ENCODE data around the gene TMBIM6. TPM values are rescaled to one million over a fixed set of nuclear protein-coding genes. Genes with fewer than 3 reads are reported as not detected.

TMBIM6 gene
- polyA plus RNA-seq, 2 of the 4 experiments (the other 2 are of a cell fraction) = 331 to 1,255 TPM

DNA sequence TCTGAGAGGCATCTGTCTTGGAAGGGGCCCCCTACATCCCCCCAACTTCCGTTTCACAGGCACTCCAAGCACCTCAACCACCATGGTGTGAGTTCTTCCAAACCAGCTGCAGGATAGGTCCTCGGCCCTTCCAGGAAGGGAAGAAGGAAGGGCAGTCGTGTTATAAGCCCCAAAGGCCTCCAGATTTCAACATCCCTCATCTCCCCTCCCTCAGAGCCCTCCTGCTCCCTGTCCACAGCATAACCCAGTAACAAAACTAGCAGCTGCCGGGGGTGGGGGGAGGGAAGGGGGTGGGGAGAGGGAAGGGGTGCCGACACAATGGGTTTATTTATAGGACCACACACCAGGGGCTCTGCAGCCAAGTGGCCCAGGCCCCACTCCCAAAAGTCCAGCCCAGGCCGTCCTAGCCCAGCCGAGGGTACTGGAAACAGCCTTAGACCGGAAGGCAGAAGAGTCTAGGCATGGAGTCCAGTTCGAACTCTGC lies 68.6 kb downstream of the TMBIM6 start:
- Histone ChIP-seq H3K4me3 (no peak overlapping the region), H3K27ac (no peak overlapping the region), H3K9me3 (no peaks in the 10 kb centered on the region), H3K4me1 (no peaks in the 10 kb centered on the region), H3K4me2 (no peak overlapping the region)
- CTCF ChIA-PET = interaction anchor here (0.8 to 2.2 kb wide), 5 partner anchors 11 to 32 kb away, joined by 3 to 9 read pairs (median 4); no protein-coding TSS in a partner anchor
- POLR2A ChIA-PET = interaction anchor here (0.9 to 1.3 kb wide), 3 partner anchors 10 to 69 kb away, joined by 3 to 4 read pairs (median 4); partner anchors contain the start of genes NCKAP5L and TMBIM6
- FAIRE-seq = no peak
- 91% methylated on average over 9 of the region's 9 CpGs for WGBS (ENCODE audit: missing lambda C conversion rate)
- ATAC-seq = no peak
- DNase-seq (ENCODE audit: low read depth in 1 of 2, low spot score in 1 of 2) = no peak
- no peak for TF ChIP-seq TP53 (CRISPR knock-in tag; IDR thresholded peaks at IDR 0.05)

DNA sequence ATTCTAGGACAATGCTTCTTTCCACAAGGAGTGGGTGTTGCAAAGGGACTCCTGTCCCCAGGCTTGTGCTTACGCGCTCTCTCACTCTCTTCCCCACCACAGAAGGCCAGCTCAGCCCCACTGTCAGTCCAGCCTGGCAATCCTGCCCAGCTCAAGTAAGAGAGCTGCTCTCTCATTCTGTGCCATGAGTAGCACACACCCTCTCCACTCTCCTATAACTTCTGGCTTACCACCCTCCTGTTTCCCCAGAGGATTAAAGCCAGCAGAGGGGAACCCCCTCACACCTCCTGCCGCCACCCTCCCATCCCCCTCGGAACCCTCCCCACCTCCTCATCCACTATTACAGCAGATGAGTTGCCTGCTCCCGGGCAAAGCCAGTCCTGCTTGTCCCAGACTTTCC lies 69.8 kb downstream of the TMBIM6 start:
- no peak overlapping the region for H3K4me2 ChIP-seq
- no peak for TF ChIP-seq EHF (CRISPR knock-in tag; IDR thresholded peaks at IDR 0.05)
- no peak for TF ChIP-seq RNF2 (IDR thresholded peaks at IDR 0.05; ENCODE audit: borderline replicate concordance, low read depth)
- no peak for TF ChIP-seq HOXB5 (CRISPR knock-in tag; IDR thresholded peaks at IDR 0.05)
- TF ChIP-seq KDM5A (IDR thresholded peaks at IDR 0.05) = no peak
- TF ChIP-seq, protein P1, sequence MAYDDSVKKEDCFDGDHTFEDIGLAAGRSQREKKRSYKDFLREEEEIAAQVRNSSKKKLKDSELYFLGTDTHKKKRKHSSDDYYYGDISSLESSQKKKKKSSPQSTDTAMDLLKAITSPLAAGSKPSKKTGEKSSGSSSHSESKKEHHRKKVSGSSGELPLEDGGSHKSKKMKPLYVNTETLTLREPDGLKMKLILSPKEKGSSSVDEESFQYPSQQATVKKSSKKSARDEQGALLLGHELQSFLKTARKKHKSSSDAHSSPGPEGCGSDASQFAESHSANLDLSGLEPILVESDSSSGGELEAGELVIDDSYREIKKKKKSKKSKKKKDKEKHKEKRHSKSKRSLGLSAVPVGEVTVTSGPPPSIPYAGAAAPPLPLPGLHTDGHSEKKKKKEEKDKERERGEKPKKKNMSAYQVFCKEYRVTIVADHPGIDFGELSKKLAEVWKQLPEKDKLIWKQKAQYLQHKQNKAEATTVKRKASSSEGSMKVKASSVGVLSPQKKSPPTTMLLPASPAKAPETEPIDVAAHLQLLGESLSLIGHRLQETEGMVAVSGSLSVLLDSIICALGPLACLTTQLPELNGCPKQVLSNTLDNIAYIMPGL (CRISPR knock-in tag; IDR thresholded peaks at IDR 0.05; ENCODE audit: borderline replicate concordance) = no peak
- TF ChIP-seq TFCP2L1 (CRISPR knock-in tag; IDR thresholded peaks at IDR 0.05) = no peak
- TF ChIP-seq CBX2 (IDR thresholded peaks at IDR 0.05; ENCODE audit: borderline replicate concordance, low read depth) = no peak
- no peak for TF ChIP-seq EHMT2 (IDR thresholded peaks at IDR 0.05; ENCODE audit: low read depth)
- no peak for TF ChIP-seq KDM1A (IDR thresholded peaks at IDR 0.05; ENCODE audit: low read depth)
- TF ChIP-seq, protein P2, sequence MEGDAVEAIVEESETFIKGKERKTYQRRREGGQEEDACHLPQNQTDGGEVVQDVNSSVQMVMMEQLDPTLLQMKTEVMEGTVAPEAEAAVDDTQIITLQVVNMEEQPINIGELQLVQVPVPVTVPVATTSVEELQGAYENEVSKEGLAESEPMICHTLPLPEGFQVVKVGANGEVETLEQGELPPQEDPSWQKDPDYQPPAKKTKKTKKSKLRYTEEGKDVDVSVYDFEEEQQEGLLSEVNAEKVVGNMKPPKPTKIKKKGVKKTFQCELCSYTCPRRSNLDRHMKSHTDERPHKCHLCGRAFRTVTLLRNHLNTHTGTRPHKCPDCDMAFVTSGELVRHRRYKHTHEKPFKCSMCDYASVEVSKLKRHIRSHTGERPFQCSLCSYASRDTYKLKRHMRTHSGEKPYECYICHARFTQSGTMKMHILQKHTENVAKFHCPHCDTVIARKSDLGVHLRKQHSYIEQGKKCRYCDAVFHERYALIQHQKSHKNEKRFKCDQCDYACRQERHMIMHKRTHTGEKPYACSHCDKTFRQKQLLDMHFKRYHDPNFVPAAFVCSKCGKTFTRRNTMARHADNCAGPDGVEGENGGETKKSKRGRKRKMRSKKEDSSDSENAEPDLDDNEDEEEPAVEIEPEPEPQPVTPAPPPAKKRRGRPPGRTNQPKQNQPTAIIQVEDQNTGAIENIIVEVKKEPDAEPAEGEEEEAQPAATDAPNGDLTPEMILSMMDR (IDR thresholded peaks at IDR 0.05) = no peak
- no peak for TF ChIP-seq ZNF302 (CRISPR knock-in tag; IDR thresholded peaks at IDR 0.05)
- TF ChIP-seq CHD4 (IDR thresholded peaks at IDR 0.05; ENCODE audit: borderline replicate concordance) = no peak
- TF ChIP-seq, protein P3, sequence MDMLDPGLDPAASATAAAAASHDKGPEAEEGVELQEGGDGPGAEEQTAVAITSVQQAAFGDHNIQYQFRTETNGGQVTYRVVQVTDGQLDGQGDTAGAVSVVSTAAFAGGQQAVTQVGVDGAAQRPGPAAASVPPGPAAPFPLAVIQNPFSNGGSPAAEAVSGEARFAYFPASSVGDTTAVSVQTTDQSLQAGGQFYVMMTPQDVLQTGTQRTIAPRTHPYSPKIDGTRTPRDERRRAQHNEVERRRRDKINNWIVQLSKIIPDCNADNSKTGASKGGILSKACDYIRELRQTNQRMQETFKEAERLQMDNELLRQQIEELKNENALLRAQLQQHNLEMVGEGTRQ (IDR thresholded peaks at IDR 0.05) = no peak
- no peak for TF ChIP-seq POLR2A (IDR thresholded peaks at IDR 0.05; ENCODE audit: low read length)
- no peak for TF ChIP-seq NFE2L2 (conservative IDR thresholded peaks at IDR 0.05; ENCODE audit: low read length)
- no peak for TF ChIP-seq FOSB (CRISPR knock-in tag; IDR thresholded peaks at IDR 0.05)
- no peak for TF ChIP-seq MYC (IDR thresholded peaks at IDR 0.05; ENCODE audit: borderline replicate concordance, low read length)
- TF ChIP-seq NR3C1 (IDR thresholded peaks at IDR 0.05) = no peak
- no peak for TF ChIP-seq RCOR1 (IDR thresholded peaks at IDR 0.05; ENCODE audit: low read depth, low read length)
- TF ChIP-seq, protein P4, sequence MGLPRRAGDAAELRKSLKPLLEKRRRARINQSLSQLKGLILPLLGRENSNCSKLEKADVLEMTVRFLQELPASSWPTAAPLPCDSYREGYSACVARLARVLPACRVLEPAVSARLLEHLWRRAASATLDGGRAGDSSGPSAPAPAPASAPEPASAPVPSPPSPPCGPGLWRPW (IDR thresholded peaks at IDR 0.05) = no peak
- no peak overlapping the region for H3K4me3 ChIP-seq
- no peak overlapping the region for H3K27ac ChIP-seq
- POLR2A ChIA-PET = interaction anchor here (0.9 to 1.3 kb wide), 3 partner anchors 9 to 70 kb away, joined by 3 to 4 read pairs (median 4); partner anchors contain the start of genes NCKAP5L and TMBIM6
- peak in 1 of 2 experiments; percentile 39; a peak in 2 of 6 replicates for ATAC-seq
- FAIRE-seq = no peak
- H3K9me3 ChIP-seq = no peaks in the 10 kb centered on the region
- no peaks in the 10 kb centered on the region for H3K4me1 ChIP-seq
- DNase-seq (ENCODE audit: low read depth in 1 of 2, low spot score in 1 of 2) = no peak
- CTCF ChIA-PET = interaction anchor here (0.6 to 2.2 kb wide), 9 partner anchors 8 to 156 kb away, joined by 3 to 7 read pairs (median 4); no protein-coding TSS in a partner anchor
- 84% methylated on average over 5 of the region's 5 CpGs for WGBS (ENCODE audit: missing lambda C conversion rate)

All from A549 (cell line).